HepG2 (cell line): ENCODE results near the gene LDLRAD3. TPM values are rescaled to one million over a fixed set of nuclear protein-coding genes. Genes with fewer than 3 reads are reported as not detected.

Experiments
- ATAC-seq: fragments of 200-7000 bp; cut with Tn5 transposase; 3 replicates; pipeline ENCODE4 v1.9.1; 2020; ENCODE audit warnings: mild to moderate bottlenecking, moderate library complexity
- BruUV-seq: library from RNA; stranded (reverse); fragments of 400-500 nt; replicated peaks from 2 replicates; lab custom pipeline; 2021; lab: Mats Ljungman, UMichigan
- CTCF ChIA-PET: fragments of 300-600 bp; formaldehyde crosslinking; extraction: SDS; loops from one replicate; lab custom pipeline; 2021; ENCODE audit warnings: low total read pairs, inconsistent platforms, low intra/inter-chr PET ratio; lab: Yijun Ruan, JAX
- POLR2A ChIA-PET: fragments of 350-600 bp; sonication (Branson Sonifier 250); formaldehyde crosslinking; loops from one replicate; lab custom pipeline; 2020; ENCODE audit warnings: antibody characterized with exemption, inconsistent platforms; lab: Yijun Ruan, JAX
- DNase-seq: peaks from one replicate; pipeline ENCODE4 v3.0.0-alpha.2; 2015; ENCODE audit warnings: low spot score
- FAIRE-seq: peaks from 3 replicates; lab custom pipeline; 2011; peaks lifted over from hg19 to GRCh38; lab: Jason Lieb, UNC
- H2AFZ ChIP-seq: one replicate; pipeline ENCODE4 v1.6.1; 2011; ENCODE audit warnings: low read length, inconsistent platforms
- H3K27ac ChIP-seq: fragments of 300-600 bp; 3 replicates; pipeline ENCODE4 v1.8.0; 2011; ENCODE audit warnings: mixed run types, mild to moderate bottlenecking, mixed read lengths, low read length, inconsistent platforms; ENCODE audit not compliant: insufficient read depth; ENCODE audit errors: extremely low read length
- H3K27me3 ChIP-seq, 2 experiments: fragments of 200-600 bp in 1 of 2; 2 replicates in 1 of 2; 3 replicates in 1 of 2; pipeline versions ENCODE4 v1.6.0 to v1.8.0; 2011; ENCODE audit warnings: low read length in 2 of 2, mild to moderate bottlenecking in 2 of 2, moderate library complexity in 2 of 2, inconsistent platforms in 1 of 2; ENCODE audit not compliant: insufficient read depth in 2 of 2, control insufficient read depth in 1 of 2
- H3K36me3 ChIP-seq, 2 experiments: fragments of 200-600 bp in 1 of 2; replicated peaks in 1 of 2; 2 replicates in 1 of 2; 3 replicates in 1 of 2; pipeline versions ENCODE4 v1.5.1 to v1.8.0; 2011; ENCODE audit warnings: low read length in 2 of 2, inconsistent platforms in 1 of 2; ENCODE audit not compliant: insufficient read depth in 2 of 2, control insufficient read depth in 1 of 2
- H3K4me1 ChIP-seq: 2 replicates; pipeline ENCODE4 v1.5.1; 2012; ENCODE audit warnings: low read length, inconsistent platforms; ENCODE audit not compliant: insufficient read depth
- H3K4me2 ChIP-seq: 2 replicates; pipeline ENCODE4 v1.6.0; 2011; ENCODE audit warnings: low read depth, low read length, inconsistent platforms
- H3K4me3 ChIP-seq, 3 experiments: fragments of 200-600 bp in 1 of 3; sonication (generic), shearing (Covaris generic) in 1 of 3; replicated peaks in 1 of 3; 2 replicates each; pipeline ENCODE4 v1.5.1; 2011 to 2016; ENCODE audit warnings: low read length in 3 of 3, inconsistent platforms in 2 of 3, low read depth in 2 of 3, mild to moderate bottlenecking in 2 of 3, control low read depth in 1 of 3, mixed read lengths in 1 of 3; ENCODE audit not compliant: insufficient read depth in 1 of 3
- H3K79me2 ChIP-seq: one replicate; pipeline ENCODE4 v1.6.1; 2011; ENCODE audit warnings: low read length, inconsistent platforms; ENCODE audit not compliant: insufficient read depth
- H3K9ac ChIP-seq: 2 replicates; pipeline ENCODE4 v1.6.0; 2011; ENCODE audit warnings: mild to moderate bottlenecking, low read depth, low read length, inconsistent platforms; ENCODE audit not compliant: insufficient read depth
- H3K9me3 ChIP-seq: 2 replicates; pipeline ENCODE4 v1.5.1; 2012; ENCODE audit warnings: mild to moderate bottlenecking, low read length
- H4K20me1 ChIP-seq: 2 replicates; pipeline ENCODE4 v1.6.0; 2011; ENCODE audit warnings: inconsistent platforms, mild to moderate bottlenecking, low read length, moderate library complexity; ENCODE audit not compliant: insufficient read depth
- AGO2 ChIP-seq: fragments of 200-400 bp; formaldehyde crosslinking; optimal IDR thresholded peaks from 2 replicates; pipeline ENCODE3; 2017; ENCODE audit warnings: mild to moderate bottlenecking, low read depth, low read length, moderate library complexity
- ARNTL ChIP-seq: sonication (generic); formaldehyde crosslinking; IDR thresholded peaks from 2 replicates; pipeline ENCODE4 v1.4.0; 2020; ENCODE audit warnings: mild to moderate bottlenecking, missing genetic modification reagents
- ASH2L ChIP-seq: fragments of 300-600, 200-600 bp; sonication (generic); IDR thresholded peaks from 2 replicates; pipeline ENCODE4 v1.7.0; 2017; ENCODE audit warnings: low read depth, mild to moderate bottlenecking, moderate library complexity, mixed read lengths, low read length; ENCODE audit not compliant: insufficient read length
- ATRX ChIP-seq: sonication (generic); formaldehyde crosslinking; IDR thresholded peaks from 2 replicates; pipeline ENCODE4 v1.4.0; 2020; ENCODE audit warnings: missing genetic modification reagents, borderline replicate concordance
- CBFB ChIP-seq: sonication (generic); formaldehyde crosslinking; IDR thresholded peaks from 2 replicates; pipeline ENCODE4 v1.4.0; 2020; ENCODE audit warnings: missing genetic modification reagents
- DNMT1 ChIP-seq: sonication (generic); formaldehyde crosslinking; IDR thresholded peaks from 2 replicates; pipeline ENCODE4 v1.5.1; 2020; ENCODE audit warnings: mild to moderate bottlenecking, missing genetic modification reagents
- EEA1 ChIP-seq: sonication (generic); formaldehyde crosslinking; IDR thresholded peaks from 2 replicates; pipeline ENCODE4 v1.5.1; 2020; ENCODE audit warnings: mild to moderate bottlenecking, missing genetic modification reagents, borderline replicate concordance
- JUNB ChIP-seq: sonication (generic); formaldehyde crosslinking; IDR thresholded peaks from 2 replicates; pipeline ENCODE4 v1.8.0; 2022; ENCODE audit warnings: missing genetic modification reagents, mild to moderate bottlenecking, borderline replicate concordance
- LCORL ChIP-seq, 2 experiments: fragments of 450-650 bp in 1 of 2; sonication (generic) in 1 of 2; formaldehyde crosslinking in 1 of 2; IDR thresholded peaks; 2 replicates each; pipeline versions ENCODE4 v1.5.0 to v1.6.1; 2017 to 2020; ENCODE audit warnings: antibody characterized with exemption in 1 of 2, missing genetic modification reagents in 1 of 2
- NR1H2 ChIP-seq: sonication (generic); formaldehyde crosslinking; IDR thresholded peaks from 2 replicates; pipeline ENCODE4 v1.8.1; 2022; ENCODE audit warnings: low read depth, missing genetic modification reagents, borderline replicate concordance
- PCBP1 ChIP-seq: fragments of 200-400 bp; formaldehyde crosslinking; IDR thresholded peaks from 2 replicates; pipeline ENCODE4 v1.6.1; 2017; ENCODE audit warnings: mild to moderate bottlenecking, low read depth, low read length, borderline replicate concordance
- PRPF4 ChIP-seq: fragments of 200-400 bp; formaldehyde crosslinking; IDR thresholded peaks from 2 replicates; pipeline ENCODE4 v1.6.1; 2016; ENCODE audit warnings: low read length, low read depth; ENCODE audit not compliant: poor library complexity, severe bottlenecking
- SOX6 ChIP-seq, 2 experiments: fragments of 450-650 bp in 1 of 2; sonication (generic) in 1 of 2; formaldehyde crosslinking in 1 of 2; IDR thresholded peaks; 2 replicates each; pipeline versions ENCODE4 v1.4.0 to v1.6.1; 2017 to 2020; ENCODE audit warnings: antibody characterized with exemption in 1 of 2, mild to moderate bottlenecking in 1 of 2, missing genetic modification reagents in 1 of 2
- TBX2 ChIP-seq: sonication (generic); formaldehyde crosslinking; IDR thresholded peaks from 2 replicates; pipeline ENCODE4 v1.5.0; 2020; ENCODE audit warnings: missing genetic modification reagents, mild to moderate bottlenecking, borderline replicate concordance
- ZFP90 ChIP-seq: sonication (generic); formaldehyde crosslinking; IDR thresholded peaks from 2 replicates; pipeline ENCODE4 v1.8.0; 2022; ENCODE audit warnings: missing genetic modification reagents, mild to moderate bottlenecking, inconsistent platforms, borderline replicate concordance
- ZNF383 ChIP-seq: sonication (generic); formaldehyde crosslinking; IDR thresholded peaks from 2 replicates; pipeline ENCODE4 v1.4.0; 2020; ENCODE audit warnings: missing genetic modification reagents, mild to moderate bottlenecking, borderline replicate concordance
- ZNF580 ChIP-seq: IDR thresholded peaks from 2 replicates; pipeline ENCODE4 v1.6.1; 2016; ENCODE audit warnings: low read depth, borderline replicate concordance
- ZNF598 ChIP-seq: sonication (generic); formaldehyde crosslinking; IDR thresholded peaks from 2 replicates; pipeline ENCODE4 v1.5.1; 2020; ENCODE audit warnings: mild to moderate bottlenecking, missing genetic modification reagents, borderline replicate concordance
- ZNF678 ChIP-seq: sonication (generic); formaldehyde crosslinking; IDR thresholded peaks from 2 replicates; pipeline ENCODE4 v1.4.0; 2020; ENCODE audit warnings: mild to moderate bottlenecking, missing genetic modification reagents
- WGBS: methylation state at CpG from one replicate; pipeline ENCODE4 v1.1.6; 2017; ENCODE audit warnings: low lambda C conversion rate; 5-methylcytosine and 5-hydroxymethylcytosine counted together
- in situ Hi-C: cut with HindIII; loops from 2 replicates; pipeline ENCODE4 v1.10.0; 2017; ENCODE audit warnings: low pct_unique_long_range_greater_than_20kb; ENCODE audit not compliant: extremely low pct_ligation_motif_present
- intact Hi-C: fragments of 100-400 bp; cut with micrococcal nuclease; formaldehyde crosslinking; loops from one replicate; pipeline ENCODE4 v1.10.0; 2022; ENCODE audit not compliant: unreplicated experiment
- polyA plus RNA-seq, 8 experiments: library from polyadenylated mRNA; depleted of rRNA in 3 of 8; stranded (reverse) in 7 of 8; unstranded in 1 of 8; fragments of >200 nt; fragmentation: Illumina TruSeq in 4 of 8; extraction: Trizol in 4 of 8; gene quantifications; 2 replicates each; pipeline versions ENCODE4 v1.2.1 to v1.2.3, GENCODE V29; 2011 to 2016; ENCODE audit warnings: low read depth in 4 of 8, missing spikeins in 1 of 8, mixed read lengths in 1 of 8; ENCODE audit not compliant: insufficient read depth in 1 of 8
- total RNA-seq, 5 experiments: library from RNA; depleted of rRNA; stranded (reverse); fragments of >200 nt; fragmentation: Illumina TruSeq; extraction: Trizol; gene quantifications; 2 replicates each; pipeline ENCODE4 v1.2.3, GENCODE V29; 2016; ENCODE audit warnings: low read depth in 1 of 5

Gene LDLRAD3
- total and polyA plus RNA-seq, 2 of the 13 experiments (the other 11 are each of a cell fraction or from before 2014, with no cell fraction given) = 0.50 to 0.60 TPM

GRCh38 chr11:36071917-36072500 is 128.1 kb downstream of the LDLRAD3 start:
- Histone ChIP-seq H3K27ac (no peak overlapping the region), H4K20me1 (no peaks in the 10 kb centered on the region), H3K4me2 (no peak overlapping the region), H3K9ac (no peak overlapping the region), H3K27me3 (peaks cover 0 to 7% of the 10 kb centered on the region in 2 experiments; a peak in 2 of 5 replicates), H3K4me1 (no peaks in the 10 kb centered on the region), H3K79me2 (no peaks in the 10 kb centered on the region), H3K36me3 (no peaks in the 10 kb centered on the region), H3K9me3 (no peaks in the 10 kb centered on the region), H3K4me3 (no peak overlapping the region), H2AFZ (no peak overlapping the region)
- WGBS = 3% methylated on average over 2 of the region's 2 CpGs
- intact Hi-C loops = no loop called here
- no peak for TF ChIP-seq ZNF678
- TF ChIP-seq ASH2L = no peak
- no peak for TF ChIP-seq ATRX (CRISPR knock-in tag)
- TF ChIP-seq PRPF4 = no peak
- no peak for TF ChIP-seq ZFP90 (CRISPR knock-in tag)
- TF ChIP-seq PCBP1 = no peak
- TF ChIP-seq ARNTL (CRISPR knock-in tag) = no peak
- TF ChIP-seq CBFB (CRISPR knock-in tag) = no peak
- no peak for TF ChIP-seq ZNF580 (CRISPR knock-in tag)
- no peak for TF ChIP-seq NR1H2
- TF ChIP-seq AGO2 = no peak
- TF ChIP-seq EEA1 (CRISPR knock-in tag) = no peak
- no peak for TF ChIP-seq ZNF383 (CRISPR knock-in tag)
- no peak for TF ChIP-seq JUNB
- no peak for TF ChIP-seq DNMT1 (CRISPR knock-in tag)
- TF ChIP-seq ZNF598 (CRISPR knock-in tag) = no peak
- no peak for TF ChIP-seq TBX2 (CRISPR knock-in tag)
- TF ChIP-seq LCORL (IDR thresholded peaks at IDR 0.05) = no peak
- TF ChIP-seq LCORL (CRISPR knock-in tag; IDR thresholded peaks at IDR 0.05) = no peak
- no peak for TF ChIP-seq SOX6 (IDR thresholded peaks at IDR 0.05)
- no peak for TF ChIP-seq SOX6 (CRISPR knock-in tag; IDR thresholded peaks at IDR 0.05)
- POLR2A ChIA-PET = no interaction called here
- ATAC-seq = no peak
- in situ Hi-C loops = no loop called here
- CTCF ChIA-PET = no interaction called here
- DNase-seq = no peak
- FAIRE-seq = no peak
- no TSS peak for BruUV-seq
